GM15510 (cell line): ENCODE data around the gene THSD4.

Experiments
- POLR2A ChIP-seq: IDR thresholded peaks from 3 replicates; pipeline ENCODE4 v1.6.1; 2011; ENCODE audit warnings: borderline replicate concordance; ENCODE audit not compliant: insufficient read length; ENCODE audit errors: extremely low read depth

The THSD4 gene

GRCh38 chr15:71231758-71232157, 116.5 kb downstream of the THSD4 start:
- TF ChIP-seq POLR2A, result no peak

GRCh38 chr15:71232411-71232810, 117.1 kb downstream of the THSD4 start:
- TF ChIP-seq POLR2A, result no peak

- TF ChIP-seq POLR2A, result no peak
Observed at GRCh38 chr15:71237456-71238188, 122.4 kb downstream of the THSD4 start.

GRCh38 chr15:71238926-71239325, 123.7 kb downstream of the THSD4 start:
- no peak for TF ChIP-seq POLR2A

GRCh38 chr15:71239592-71240364, 124.5 kb downstream of the THSD4 start:
- no peak for TF ChIP-seq POLR2A

GRCh38 chr15:71242292-71242691, 127.0 kb downstream of the THSD4 start:
- no peak for TF ChIP-seq POLR2A

- no peak for TF ChIP-seq POLR2A
Observed at GRCh38 chr15:71244250-71244649, 129.0 kb downstream of the THSD4 start.

- TF ChIP-seq POLR2A, result no peak
Observed at GRCh38 chr15:71245588-71245987, 130.3 kb downstream of the THSD4 start.

- TF ChIP-seq POLR2A, result no peak
Observed at GRCh38 chr15:71248386-71248785, 133.1 kb downstream of the THSD4 start.

GRCh38 chr15:71249986-71250385, 134.7 kb downstream of the THSD4 start:
- TF ChIP-seq POLR2A, result no peak

- no peak for TF ChIP-seq POLR2A
Observed at GRCh38 chr15:71250936-71251583, 135.8 kb downstream of the THSD4 start.

- TF ChIP-seq POLR2A, result no peak
Observed at GRCh38 chr15:71251584-71252043, 136.3 kb downstream of the THSD4 start.

- no peak for TF ChIP-seq POLR2A
Observed at GRCh38 chr15:71252044-71252739, 136.9 kb downstream of the THSD4 start.

- TF ChIP-seq POLR2A, result no peak
Observed at GRCh38 chr15:71252740-71253047, 137.4 kb downstream of the THSD4 start.

GRCh38 chr15:71254491-71254890, 139.2 kb downstream of the THSD4 start:
- TF ChIP-seq POLR2A, result no peak

GRCh38 chr15:71256934-71257664, 141.8 kb downstream of the THSD4 start:
- TF ChIP-seq POLR2A, result no peak
